B cell (primary cell): ENCODE data around the gene LRRC45.

ENCODE experiments used
- EZH2 ChIP-seq: IDR thresholded peaks from 2 replicates; pipeline ENCODE4 v1.6.1; 2012; ENCODE audit warnings: borderline replicate concordance, low read depth, mild to moderate bottlenecking, moderate library complexity, low read length; ENCODE audit not compliant: insufficient read depth, poor library complexity, severe bottlenecking
- TF ChIP-seq, protein P1 (sequence below): fragments of 200-600 bp; IDR thresholded peaks from one replicate; pipeline ENCODE4 v1.8.0; 2022; ENCODE audit warnings: antibody characterized with exemption, mild to moderate bottlenecking

DNA sequence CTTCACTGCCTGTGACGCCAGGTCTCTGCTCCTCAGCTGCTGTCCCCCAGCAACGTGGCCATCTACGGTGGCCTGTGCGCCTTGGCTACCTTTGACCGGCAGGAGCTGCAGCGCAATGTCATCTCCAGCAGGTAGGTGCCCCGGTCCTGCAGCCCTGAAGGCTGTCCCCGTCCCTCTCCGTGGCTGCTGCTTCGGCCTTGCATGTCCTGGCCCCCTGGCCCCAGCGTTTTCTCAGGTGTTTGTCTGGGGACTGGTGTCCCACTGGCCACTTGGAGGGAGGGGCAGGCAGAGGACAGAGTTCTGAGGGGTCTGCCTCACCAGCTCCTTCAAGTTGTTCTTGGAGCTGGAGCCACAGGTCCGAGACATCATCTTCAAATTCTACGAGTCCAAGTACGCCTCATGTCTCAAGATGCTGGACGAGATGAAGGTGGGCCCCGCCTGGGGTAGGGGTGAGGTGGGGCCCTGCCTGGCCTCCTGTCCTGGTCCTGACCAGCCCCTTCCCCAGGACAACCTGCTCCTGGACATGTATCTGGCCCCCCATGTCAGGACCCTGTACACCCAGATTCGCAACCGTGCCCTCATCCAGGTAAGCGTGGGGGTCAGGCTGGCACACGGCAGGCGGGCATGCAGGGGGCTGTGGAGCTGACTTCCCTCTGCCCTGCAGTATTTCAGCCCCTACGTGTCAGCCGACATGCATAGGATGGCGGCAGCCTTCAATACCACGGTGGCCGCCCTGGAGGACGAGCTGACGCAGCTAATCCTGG lies 33.0 kb downstream of the LRRC45 start:
- TF ChIP-seq, protein P1, sequence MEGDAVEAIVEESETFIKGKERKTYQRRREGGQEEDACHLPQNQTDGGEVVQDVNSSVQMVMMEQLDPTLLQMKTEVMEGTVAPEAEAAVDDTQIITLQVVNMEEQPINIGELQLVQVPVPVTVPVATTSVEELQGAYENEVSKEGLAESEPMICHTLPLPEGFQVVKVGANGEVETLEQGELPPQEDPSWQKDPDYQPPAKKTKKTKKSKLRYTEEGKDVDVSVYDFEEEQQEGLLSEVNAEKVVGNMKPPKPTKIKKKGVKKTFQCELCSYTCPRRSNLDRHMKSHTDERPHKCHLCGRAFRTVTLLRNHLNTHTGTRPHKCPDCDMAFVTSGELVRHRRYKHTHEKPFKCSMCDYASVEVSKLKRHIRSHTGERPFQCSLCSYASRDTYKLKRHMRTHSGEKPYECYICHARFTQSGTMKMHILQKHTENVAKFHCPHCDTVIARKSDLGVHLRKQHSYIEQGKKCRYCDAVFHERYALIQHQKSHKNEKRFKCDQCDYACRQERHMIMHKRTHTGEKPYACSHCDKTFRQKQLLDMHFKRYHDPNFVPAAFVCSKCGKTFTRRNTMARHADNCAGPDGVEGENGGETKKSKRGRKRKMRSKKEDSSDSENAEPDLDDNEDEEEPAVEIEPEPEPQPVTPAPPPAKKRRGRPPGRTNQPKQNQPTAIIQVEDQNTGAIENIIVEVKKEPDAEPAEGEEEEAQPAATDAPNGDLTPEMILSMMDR: no peak
- no peak for TF ChIP-seq EZH2
